CMK (cell line): ENCODE measurements around the gene KIF5C.

Experiments
- DNase-seq: peaks from one replicate; pipeline ENCODE4 v3.0.0-alpha.2; 2010; ENCODE audit warnings: low read depth

Gene KIF5C

GRCh38 chr2:149044500-149044899, 169.5 kb downstream of the KIF5C start:
- DNase-seq: no peak

GRCh38 chr2:149047118-149047517, 172.1 kb downstream of the KIF5C start:
- DNase-seq: no peak

- DNase-seq: no peak
These were observed 174.1 kb downstream of the KIF5C start for GRCh38 chr2:149049142-149049541.

DNA sequence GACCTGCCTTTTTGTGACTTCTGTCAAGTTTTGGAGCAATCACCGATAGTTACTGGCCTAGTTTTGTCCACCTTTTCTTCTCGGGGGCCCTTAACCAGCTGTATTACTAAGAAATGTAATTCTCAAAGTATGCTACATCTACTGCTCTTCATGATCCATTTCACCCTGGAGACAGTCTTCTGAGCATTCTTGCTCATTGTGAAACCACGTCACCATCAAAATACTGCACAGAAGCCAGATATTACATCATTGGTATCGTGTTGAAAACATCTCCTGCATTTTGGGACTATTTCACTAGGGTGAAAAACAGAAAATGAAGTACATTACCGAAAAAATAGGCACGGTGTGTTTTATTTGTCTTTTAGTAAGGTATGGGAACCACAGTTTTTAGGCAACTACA, 175.2 kb downstream of the KIF5C start:
- no peak for DNase-seq

GRCh38 chr2:149055751-149056150, 180.7 kb downstream of the KIF5C start:
- no peak for DNase-seq

- DNase-seq: no peak
These were observed 181.7 kb downstream of the KIF5C start for GRCh38 chr2:149056541-149057255.

- DNase-seq: no peak
These were observed 182.4 kb downstream of the KIF5C start for GRCh38 chr2:149057401-149057800.

DNA sequence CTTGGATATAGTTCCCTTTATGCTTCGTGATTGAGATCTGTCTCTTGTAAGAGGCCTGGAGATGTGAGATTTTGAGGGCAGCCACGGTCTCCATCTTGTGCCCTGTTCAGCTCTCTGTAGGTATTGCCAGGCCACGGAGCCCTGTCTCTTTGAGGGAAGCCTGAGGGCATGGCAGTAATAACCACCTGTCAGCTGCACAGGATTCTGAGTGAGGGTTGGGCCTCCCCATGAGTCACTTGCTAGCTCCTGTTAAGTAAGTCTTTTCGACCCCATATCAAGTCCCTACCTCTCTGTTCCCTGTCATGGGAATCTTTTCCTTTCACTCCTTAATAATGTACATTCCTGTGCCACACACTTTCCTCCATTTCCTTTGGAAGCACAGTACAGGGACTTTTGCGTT, 183.9 kb downstream of the KIF5C start:
- DNase-seq: no peak

DNA sequence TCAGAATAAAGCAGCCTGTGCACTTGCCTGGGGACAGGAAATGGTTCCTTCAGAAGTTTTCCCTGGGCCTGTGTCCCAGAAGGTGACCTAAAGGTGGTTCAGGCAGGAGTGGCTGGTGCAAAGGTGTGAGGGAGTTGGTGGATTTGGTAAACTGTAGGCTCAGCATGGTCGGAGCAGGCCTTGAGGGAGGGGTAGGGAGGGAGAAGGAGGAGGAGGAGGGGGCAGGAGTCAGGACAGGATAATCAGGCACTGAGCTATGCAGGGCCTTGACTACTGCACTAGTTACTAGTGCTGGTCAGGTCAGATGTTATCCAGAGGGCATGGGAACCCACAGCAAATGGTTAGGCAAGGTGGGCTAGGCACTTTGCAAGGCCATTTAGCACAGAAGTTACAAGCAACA, 184.8 kb downstream of the KIF5C start:
- no peak for DNase-seq

DNA sequence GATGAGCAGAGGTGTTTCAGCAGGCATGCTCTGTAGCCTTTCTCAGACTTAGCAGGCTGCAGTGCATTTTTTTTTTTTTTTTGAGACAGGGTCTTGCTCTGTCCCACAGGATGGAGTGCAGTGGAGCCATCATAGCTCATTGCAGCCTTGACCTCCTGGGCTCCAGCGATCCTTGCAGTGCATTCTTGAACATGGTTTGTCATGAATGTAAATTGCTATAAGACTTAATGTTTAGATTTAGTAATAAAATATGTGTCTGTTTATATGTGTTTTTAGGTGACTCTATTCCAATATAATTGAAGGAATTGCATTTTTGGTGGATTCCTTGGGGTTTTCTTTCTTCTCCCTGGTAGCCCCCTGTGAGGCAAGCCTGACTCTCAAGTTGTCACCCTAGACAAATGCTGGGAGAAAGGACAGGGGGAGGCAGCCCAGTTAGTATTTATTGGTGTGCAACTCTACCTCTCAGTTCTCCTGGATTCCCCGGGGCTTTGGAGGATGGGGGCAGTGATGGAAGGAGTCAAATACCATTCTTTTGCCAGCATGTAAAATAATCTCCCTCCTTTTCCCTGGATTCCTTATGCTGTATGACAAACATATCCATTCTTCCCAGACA, 186.2 kb downstream of the KIF5C start:
- DNase-seq: no peak

GRCh38 chr2:149062531-149062930, 187.5 kb downstream of the KIF5C start:
- DNase-seq: no peak

GRCh38 chr2:149063177-149063576, 188.2 kb downstream of the KIF5C start:
- DNase-seq: no peak

- no peak for DNase-seq
These were observed 189.4 kb downstream of the KIF5C start for GRCh38 chr2:149064365-149064841.

- DNase-seq: no peak
These were observed 190.0 kb downstream of the KIF5C start for GRCh38 chr2:149064856-149065630.

DNA sequence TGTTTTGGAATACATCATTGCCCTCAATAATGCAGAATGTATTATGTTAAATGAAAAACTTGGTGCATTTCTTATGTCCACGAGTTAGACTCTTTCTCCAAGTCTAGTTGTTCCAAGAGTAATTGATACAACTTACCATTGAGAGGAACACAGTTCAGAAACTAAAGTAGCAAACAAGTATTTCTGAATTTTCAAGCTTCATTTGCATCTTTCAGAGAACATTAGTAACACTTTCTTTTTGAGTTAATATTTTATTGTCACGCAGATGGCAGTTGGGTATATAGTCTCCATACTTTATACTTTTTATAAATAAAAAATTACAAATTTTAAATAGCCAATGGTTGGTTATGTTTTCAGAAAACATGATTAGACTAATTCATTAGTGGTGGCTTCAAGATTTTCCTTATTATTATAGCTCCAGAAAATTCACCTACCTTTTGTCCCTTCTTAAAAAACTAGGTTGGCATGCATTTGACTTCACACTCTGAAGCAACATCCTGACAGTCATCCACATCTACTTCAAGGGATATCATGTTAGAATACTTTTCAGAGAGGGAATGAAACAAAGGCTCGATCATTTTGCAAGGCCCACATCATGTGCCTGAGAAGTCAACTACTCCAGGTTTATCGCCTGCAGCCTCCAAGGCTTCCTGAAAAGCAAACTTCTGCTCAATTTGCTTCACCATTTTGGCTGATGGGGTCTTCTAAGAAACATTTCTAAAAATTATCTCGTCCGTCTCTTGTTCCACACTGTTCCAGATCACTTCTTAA, 193.4 kb downstream of the KIF5C start:
- no peak for DNase-seq

DNA sequence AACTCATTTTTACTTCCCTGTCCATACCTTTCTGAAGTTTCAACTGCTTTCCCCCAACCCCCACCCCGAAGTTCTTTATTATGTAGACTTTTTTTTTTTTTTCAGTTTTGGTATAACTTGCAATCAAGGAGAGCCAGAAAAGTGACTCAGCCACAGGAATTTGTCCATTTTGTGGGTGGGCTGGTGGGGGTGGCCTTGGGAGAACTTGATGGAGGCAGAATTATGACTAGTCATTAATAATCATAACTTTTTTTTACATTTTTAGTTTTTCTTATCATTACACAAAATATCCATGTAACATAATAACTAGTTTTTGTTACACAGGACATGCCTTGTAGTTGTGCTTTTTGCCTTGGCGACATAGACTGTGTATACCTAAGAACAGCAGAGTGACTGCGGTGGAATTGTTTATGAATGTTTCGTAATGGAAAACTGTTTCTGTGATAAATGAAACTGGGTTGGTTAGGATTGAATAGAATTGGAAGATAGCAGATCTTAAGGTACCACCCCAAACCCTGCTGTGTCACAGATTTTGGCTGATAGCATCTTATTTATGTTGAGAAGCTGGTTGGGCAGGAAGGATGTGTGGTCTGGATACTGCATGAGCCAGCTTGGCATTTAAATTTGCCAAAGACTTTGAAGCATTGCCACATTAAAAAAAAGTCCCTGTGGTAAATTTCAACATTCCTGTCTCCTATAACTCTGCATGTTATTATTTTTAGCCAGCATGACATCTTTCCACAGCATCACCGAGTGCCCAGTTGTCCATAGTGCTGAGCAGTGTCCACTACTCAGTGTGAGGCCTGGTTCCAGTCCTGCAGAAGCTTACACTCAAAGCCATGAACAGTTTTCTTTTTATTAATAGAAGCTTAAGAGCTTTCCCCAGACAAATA, 194.2 kb downstream of the KIF5C start:
- DNase-seq: no peak

GRCh38 chr2:149070681-149071320, 195.8 kb downstream of the KIF5C start:
- no peak for DNase-seq

GRCh38 chr2:149075105-149075504, 200.1 kb downstream of the KIF5C start:
- no peak for DNase-seq

GRCh38 chr2:149075853-149076252, 200.8 kb downstream of the KIF5C start:
- DNase-seq: no peak
